GM12878 (cell line): ENCODE measurements around the gene AKAP13. TPM values are rescaled to one million over a fixed set of nuclear protein-coding genes. Genes with fewer than 3 reads are reported as not detected.
A peak's percentile ranks its signal among the peaks of the same experiment; 100 is the strongest.

Experiments
- ATAC-seq: fragments of 200-7000 bp; cut with Tn5 transposase; 3 replicates; pipeline ENCODE4 v1.9.1; 2020; ENCODE audit warnings: mild to moderate bottlenecking, moderate library complexity
- BruUV-seq: library from RNA; stranded (reverse); fragments of 400-500 nt; replicated peaks from 2 replicates; lab custom pipeline; 2021; lab: Mats Ljungman, UMichigan
- CTCF ChIA-PET: fragments of 300-600 bp; sonication (Branson Sonifier 250); formaldehyde crosslinking; extraction: SDS; loops from one replicate; lab custom pipeline; 2021; ENCODE audit warnings: inconsistent platforms; lab: Yijun Ruan, JAX
- POLR2A ChIA-PET: fragments of 350-600 bp; formaldehyde crosslinking; extraction: SDS; loops from one replicate; lab custom pipeline; 2021; ENCODE audit warnings: inconsistent platforms; lab: Charles Lee
- RAD21 ChIA-PET: fragments of 300-600 bp; sonication (Branson Sonifier 250); formaldehyde crosslinking; loops from one replicate; lab custom pipeline; 2023; ENCODE audit warnings: antibody characterized with exemption; ENCODE audit not compliant: unreplicated experiment; lab: Charles Lee
- SMC1A ChIA-PET: fragments of 300-600 bp; sonication (Branson Sonifier 250); formaldehyde crosslinking; loops from one replicate; lab custom pipeline; 2023; ENCODE audit not compliant: unreplicated experiment, uncharacterized antibody; lab: Charles Lee
- DNase-seq: peaks from one replicate; pipeline ENCODE4 v3.0.0-alpha.2; 2011; ENCODE audit warnings: low read depth, low spot score
- FAIRE-seq: peaks from 3 replicates; lab custom pipeline; 2011; peaks lifted over from hg19 to GRCh38; lab: Jason Lieb, UNC
- H2AFZ ChIP-seq: 2 replicates; pipeline ENCODE4 v1.6.0; 2011; ENCODE audit warnings: low read depth, low read length, control low read depth; ENCODE audit not compliant: control insufficient read depth
- H3K27ac ChIP-seq: 2 replicates; pipeline ENCODE4 v1.5.1; 2011; ENCODE audit warnings: control low read depth; ENCODE audit not compliant: control insufficient read depth, insufficient read depth
- H3K27me3 ChIP-seq, 2 experiments: replicated peaks in 1 of 2; 2 replicates each; pipeline versions ENCODE4 v1.6.0 to v1.6.1; 2011; ENCODE audit warnings: low read length in 1 of 2; ENCODE audit not compliant: control insufficient read depth in 2 of 2, insufficient read depth in 2 of 2
- H3K36me3 ChIP-seq, 2 experiments: 2 replicates each; pipeline ENCODE4 v1.5.1; 2011; ENCODE audit warnings: low read length in 1 of 2; ENCODE audit not compliant: control insufficient read depth in 2 of 2, insufficient read depth in 2 of 2
- H3K4me1 ChIP-seq: 2 replicates; pipeline ENCODE4 v1.6.1; 2011; ENCODE audit warnings: mild to moderate bottlenecking, low read length, moderate library complexity, mixed read lengths; ENCODE audit not compliant: control insufficient read depth, insufficient read depth
- H3K4me2 ChIP-seq: 2 replicates; pipeline ENCODE4 v1.6.0; 2011; ENCODE audit warnings: control low read depth; ENCODE audit not compliant: control insufficient read depth, insufficient read depth
- H3K4me3 ChIP-seq: fragments of 200-600 bp; sonication (generic); 2 replicates; pipeline ENCODE4 v1.5.1; 2016
- H3K79me2 ChIP-seq: 2 replicates; pipeline ENCODE4 v1.6.0; 2011; ENCODE audit warnings: low read length; ENCODE audit not compliant: control insufficient read depth, insufficient read depth
- H3K9ac ChIP-seq: 2 replicates; pipeline ENCODE4 v1.8.0; 2011; ENCODE audit warnings: low read length, control low read depth, mixed read lengths; ENCODE audit not compliant: control insufficient read depth, insufficient read depth
- H3K9me3 ChIP-seq: replicated peaks from 3 replicates; pipeline ENCODE4 v1.5.1; 2011; ENCODE audit warnings: mild to moderate bottlenecking, low read length; ENCODE audit not compliant: control insufficient read depth, insufficient read depth
- H4K20me1 ChIP-seq: 2 replicates; pipeline ENCODE4 v1.6.0; 2011; ENCODE audit not compliant: control insufficient read depth, insufficient read depth
- CREM ChIP-seq: IDR thresholded peaks from 2 replicates; pipeline ENCODE4 v1.6.1; 2014; ENCODE audit warnings: antibody characterized with exemption, low read depth
- GATAD2B ChIP-seq: fragments of 450-650 bp; conservative IDR thresholded peaks from 2 replicates; pipeline ENCODE4 v1.6.1; 2017; ENCODE audit warnings: low read depth, mild to moderate bottlenecking, moderate library complexity
- LARP7 ChIP-seq: fragments of 450-650 bp; IDR thresholded peaks from 2 replicates; pipeline ENCODE4 v1.6.1; 2017; ENCODE audit warnings: mild to moderate bottlenecking
- SMAD1 ChIP-seq: fragments of 450-650 bp; IDR thresholded peaks from 2 replicates; pipeline ENCODE4 v1.6.1; 2018; ENCODE audit warnings: mild to moderate bottlenecking, low read depth; ENCODE audit not compliant: partially characterized antibody
- ZNF687 ChIP-seq: fragments of 450-650 bp; IDR thresholded peaks from 2 replicates; pipeline ENCODE4 v1.6.1; 2017; ENCODE audit warnings: mild to moderate bottlenecking, moderate library complexity
- WGBS: methylation state at CpG from one replicate; pipeline ENCODE4 v1.1.6; 2016; ENCODE audit warnings: low lambda C conversion rate; ENCODE audit not compliant: insufficient replicate concordance, insufficient coverage; ENCODE audit errors: missing lambda C conversion rate; 5-methylcytosine and 5-hydroxymethylcytosine counted together
- in situ Hi-C: fragments of 300-500 bp; cut with MboI; formaldehyde crosslinking; loops from 9 replicates; pipeline ENCODE4 v1.14.3; 2018; ENCODE audit warnings: mixed read lengths
- intact Hi-C: fragments of 100-400 bp; cut with micrococcal nuclease; formaldehyde crosslinking; loops from one replicate; pipeline ENCODE4 v1.14.2; 2022; ENCODE audit not compliant: unreplicated experiment
- polyA plus RNA-seq, 11 experiments: library from polyadenylated mRNA; depleted of rRNA in 4 of 11; unstranded in 6 of 11; stranded (reverse) in 5 of 11; fragments of >200 nt; fragmentation: Nextera tagmentation in 4 of 11; fragmentation: Illumina TruSeq in 1 of 11; extraction: Ambion mirVana in 4 of 11; extraction: Trizol in 1 of 11; gene quantifications; 1 replicate in 1 of 11; 2 replicates in 10 of 11; pipeline versions ENCODE4 v1.2.1 to v1.2.3, GENCODE V29; 2011 to 2016; ENCODE audit warnings: inconsistent platforms in 2 of 11, missing spikeins in 2 of 11, low read depth in 1 of 11
- total RNA-seq, 4 experiments: library from RNA; depleted of rRNA in 3 of 4; stranded (reverse); fragments of >200 nt in 3 of 4; fragmentation: Illumina TruSeq in 1 of 4; extraction: Trizol in 1 of 4; gene quantifications; 2 replicates each; pipeline versions ENCODE4 v1.2.1 to v1.2.3, GENCODE V29; 2013 to 2021

Gene AKAP13
- total and polyA plus RNA-seq, 10 of the 15 experiments (the other 5 are each of a cell fraction or from before 2014, with no cell fraction given), result 14.4 to 74.9 (median 55.1) TPM

DNA sequence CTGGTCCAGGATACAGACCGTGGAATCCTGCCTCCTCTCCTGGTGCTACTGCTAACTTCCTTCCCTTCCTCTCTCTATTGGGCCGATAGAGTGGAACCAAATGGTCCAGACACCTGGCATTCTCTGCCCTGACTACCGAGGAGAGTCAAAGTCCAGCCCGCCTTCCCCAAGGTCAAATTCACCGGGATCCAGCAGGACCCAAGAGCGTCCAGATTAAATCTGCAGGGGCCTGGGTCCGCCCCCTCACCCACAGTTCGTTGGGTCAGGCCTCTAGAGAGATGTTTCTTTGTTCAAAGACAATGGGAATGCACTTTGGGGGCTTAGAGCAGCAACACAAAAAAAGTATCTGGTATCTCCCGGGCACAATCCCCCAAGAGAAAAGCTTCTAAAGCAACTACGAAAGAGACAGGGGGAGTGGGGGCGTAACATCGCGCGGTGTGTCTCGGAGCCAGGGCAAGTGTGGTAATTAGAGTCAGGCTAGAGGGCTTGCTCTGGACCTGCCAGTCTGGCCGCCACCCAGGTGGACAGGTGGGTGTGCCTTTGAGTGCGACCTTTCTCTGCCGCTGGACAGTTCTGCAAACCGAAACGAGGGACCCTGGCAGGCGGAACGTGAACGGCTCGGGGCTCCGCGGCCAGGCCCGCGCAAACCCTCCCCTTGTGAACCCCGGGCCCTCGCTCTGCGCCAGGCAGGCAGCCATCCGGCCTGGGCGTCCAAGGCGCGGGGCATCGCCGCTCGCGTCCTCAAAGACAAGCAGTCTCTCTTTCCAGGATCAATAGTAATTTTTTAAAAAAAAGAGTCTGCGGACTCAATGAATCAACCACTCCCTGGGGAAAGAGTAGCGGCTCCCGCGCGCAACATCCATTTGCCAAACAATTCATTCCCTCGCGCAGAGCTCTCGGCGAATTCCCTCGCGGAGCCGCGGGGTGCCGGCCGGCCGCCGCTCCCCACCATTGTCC, 413.5 kb downstream of the AKAP13 start:
- ChIA-PET SMC1A (no interaction called here), POLR2A (interaction anchor here (0.5 kb wide), 1 partner anchor 59 kb away, joined by 3 read pairs; no protein-coding TSS in a partner anchor), CTCF (interaction anchor here (0.5 kb wide), 1 partner anchor 94 kb away, joined by 4 read pairs; no protein-coding TSS in a partner anchor), RAD21 (no interaction called here)
- Histone ChIP-seq H3K9me3 (no peaks in the 10 kb centered on the region), H4K20me1 (peaks cover 5% of the 10 kb centered on the region; the same call in 1 of the 2 replicates), H3K9ac (peak overlapping the region; percentile 75), H3K79me2 (peaks cover 5% of the 10 kb centered on the region), H3K27me3 (no peaks in the 10 kb centered on the region), H3K27ac (no peak overlapping the region), H3K36me3 (no peaks in the 10 kb centered on the region), H3K4me2 (peak overlapping the region; percentile 100), H3K4me3 (peak overlapping the region; percentile 66), H2AFZ (peak overlapping the region; percentile 74), H3K4me1 (peaks cover 14% of the 10 kb centered on the region)
- in situ Hi-C loops, result no loop called here
- TF ChIP-seq GATAD2B (0 out of 2 replicates have a peak, but pooled peaks have one; percentile 45), LARP7 (no peak)
- 4% methylated on average over 55 of the region's 56 CpGs for WGBS
- BruUV-seq, result TSS peak; percentile 61
- FAIRE-seq (no peak), ATAC-seq (peak; percentile 68), DNase-seq (no peak)
- intact Hi-C loops, result loop anchor here (5.0 kb wide), 1 partner anchor 47 kb away; no protein-coding TSS in a partner anchor

- H3K79me2 ChIP-seq, result peaks cover 5% of the 10 kb centered on the region
- POLR2A ChIA-PET, result interaction anchor here (0.5 kb wide), 1 partner anchor 59 kb away, joined by 3 read pairs; no protein-coding TSS in a partner anchor
- peak within 1 kb of the TSS; percentile 75 for H3K9ac ChIP-seq
- H3K4me1 ChIP-seq, result peaks cover 14% of the 10 kb centered on the region
- DNase-seq (peak; percentile 56), ATAC-seq (peak; percentile 99), FAIRE-seq (peak; percentile 31)
- intact Hi-C loops (loop anchor here (5.0 kb wide), 2 partner anchors 43 to 47 kb away; no protein-coding TSS in a partner anchor), in situ Hi-C loops (no loop called here)
- peak within 1 kb of the TSS; percentile 95 for H2AFZ ChIP-seq
- H4K20me1 ChIP-seq, result peaks cover 5% of the 10 kb centered on the region; the same call in 1 of the 2 replicates
- peak within 1 kb of the TSS; percentile 77 for H3K4me3 ChIP-seq
- H3K4me2 ChIP-seq, result peak within 1 kb of the TSS; percentile 100
- H3K27me3 ChIP-seq, result no peaks in the 10 kb centered on the region
- SMC1A ChIA-PET, result no interaction called here
- 0% methylated on average over 30 of the region's 71 CpGs for WGBS
- RAD21 ChIA-PET, result no interaction called here
- BruUV-seq, result no TSS peak
- CTCF ChIA-PET, result interaction anchor here (0.5 to 0.6 kb wide), 2 partner anchors 95 to 170 kb away, joined by 3 to 4 read pairs; no protein-coding TSS in a partner anchor
- H3K27ac ChIP-seq, result no peak within 1 kb of the TSS; the same call in 1 of the 2 replicates
- no peaks in the 10 kb centered on the region for H3K9me3 ChIP-seq
- H3K36me3 ChIP-seq, result no peaks in the 10 kb centered on the region
- TF ChIP-seq CREM (peak; percentile 20; the same call in 1 of the 2 replicates), ZNF687 (0 out of 2 replicates have a peak, but pooled peaks have one; percentile 11), SMAD1 (no peak)
Measured at GRCh38 chr15:85794598-85795336, 414.4 kb downstream of the AKAP13 start, which contains the start of gene KLHL25. Gene KLHL25, minus strand, starts transcription at chr15:85794925. Its CDS starts 25,115 bp downstream, at chr15:85769810.
